ENCODE results near the gene PROKR1.
"Not testable (repeated sequence)": the region's sequence is repeated elsewhere in the genome, so short reads cannot be mapped to it uniquely, and the experiment has no call there.

Gene PROKR1

DNA sequence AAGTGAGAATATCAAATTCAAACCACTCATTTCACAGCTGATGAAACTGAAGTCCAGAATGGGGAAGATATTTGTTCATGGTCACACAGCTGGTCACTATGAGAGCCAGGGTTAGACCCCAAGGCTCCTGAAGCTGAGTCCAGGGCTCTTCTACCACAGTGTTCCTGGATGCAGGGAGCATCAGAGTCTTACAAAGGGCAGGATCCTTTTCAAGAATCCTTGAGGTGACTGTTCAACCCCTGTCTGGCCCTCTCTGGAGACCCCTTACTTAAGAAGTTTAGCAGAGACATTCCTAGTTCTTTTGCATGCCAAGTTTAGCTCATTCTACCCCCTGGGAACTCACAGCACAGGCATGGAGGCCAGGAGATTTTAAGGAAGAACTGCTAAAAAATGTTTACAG lies 15.7 kb downstream of the PROKR1 start:
- DNase-seq: no peak

DNA sequence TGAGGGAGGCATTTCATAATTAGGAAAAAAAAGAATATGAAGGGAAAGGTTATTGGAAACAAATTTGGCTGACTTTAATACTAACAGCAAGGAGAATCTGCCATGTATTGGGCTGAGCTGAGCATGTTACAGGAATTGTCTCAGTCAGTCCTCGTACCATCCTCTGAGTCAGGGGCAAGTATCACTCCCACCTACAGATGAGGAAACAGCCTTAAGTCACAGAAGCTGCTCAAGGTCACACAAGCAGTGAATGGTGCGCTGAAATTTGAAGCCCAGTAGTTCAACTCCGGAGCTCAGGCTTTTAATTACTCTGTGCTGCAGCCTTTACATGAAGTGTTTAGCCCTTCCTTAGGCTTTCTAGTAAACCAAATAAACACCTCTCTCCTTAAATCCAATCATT lies 17.3 kb downstream of the PROKR1 start:
- no peak for DNase-seq

DNA sequence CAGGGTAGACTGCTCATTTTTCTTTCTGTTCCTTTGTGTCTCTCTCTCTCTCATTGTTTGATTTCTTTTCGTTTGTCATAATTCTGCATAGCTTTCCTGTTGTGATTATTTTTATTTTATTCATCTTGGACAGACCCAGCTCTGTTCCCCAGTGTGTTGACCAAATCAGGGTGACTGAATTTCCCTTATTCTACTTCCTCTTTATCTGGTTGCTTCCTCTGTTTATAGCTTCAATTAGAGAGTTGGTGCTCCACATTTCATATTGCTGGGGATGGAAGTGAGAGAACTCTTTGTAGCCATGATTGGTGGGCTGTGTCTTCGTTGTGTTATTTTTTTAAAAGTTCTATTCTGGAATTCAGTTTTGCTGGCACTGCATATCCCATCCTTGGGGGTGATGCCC lies 19.1 kb downstream of the PROKR1 start:
- DNase-seq: no peak

DNA sequence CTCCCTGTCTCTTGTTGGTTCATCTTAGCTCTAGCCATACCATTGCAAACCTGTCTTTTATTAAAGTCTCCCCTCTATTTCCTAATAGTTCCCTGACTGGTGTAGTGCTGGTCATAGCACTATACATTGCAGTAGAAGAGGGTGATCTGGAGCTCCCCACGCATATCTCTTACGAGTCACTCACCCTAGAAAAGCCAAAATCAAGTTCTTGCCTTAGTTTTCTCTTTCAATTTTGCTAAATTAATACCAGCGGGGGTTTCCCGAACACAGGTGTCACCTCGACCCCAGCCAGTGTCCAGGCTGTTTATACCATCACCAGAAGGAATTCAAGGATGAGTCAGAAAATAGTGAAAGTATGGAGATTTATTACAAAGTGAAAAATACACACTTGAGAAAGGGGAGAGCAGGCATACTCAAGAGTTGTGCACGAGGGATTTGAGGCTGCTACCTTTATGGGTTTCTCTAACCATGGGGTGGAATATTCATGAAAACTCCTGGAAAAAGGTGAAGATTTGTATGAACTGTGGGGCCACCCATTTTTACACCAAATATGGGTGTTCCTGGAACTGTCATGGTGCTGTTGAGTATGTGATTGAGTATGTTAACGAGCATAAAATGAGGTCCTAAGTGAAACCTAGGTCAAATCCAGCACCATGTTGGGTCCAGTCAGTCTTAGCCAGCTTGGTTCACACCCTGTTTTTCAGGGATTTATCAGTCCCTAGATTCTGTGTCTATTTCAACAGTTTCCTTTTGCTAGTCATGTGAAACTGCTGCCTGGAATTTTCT lies 20.2 kb downstream of the PROKR1 start:
- no peak for DNase-seq

DNA sequence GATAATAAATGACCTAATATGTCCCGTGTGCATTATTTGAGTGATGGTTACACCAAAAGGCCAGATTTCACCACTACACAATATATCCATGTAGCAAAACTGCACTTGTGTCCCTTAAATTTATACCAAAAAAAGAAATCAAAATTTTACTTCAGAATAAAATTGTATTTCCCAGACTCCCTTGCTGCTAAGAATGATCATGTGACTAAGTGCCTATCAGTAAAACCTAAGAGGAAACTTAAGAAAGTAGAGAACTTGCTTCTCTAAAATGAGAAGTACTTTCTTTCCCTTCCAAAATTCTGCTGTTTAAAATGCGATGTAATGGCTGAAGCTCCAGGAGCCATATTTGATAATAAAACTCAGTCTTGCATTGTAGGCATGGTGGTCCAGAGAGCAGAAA lies 24.0 kb downstream of the PROKR1 start:
- DNase-seq: no peak

DNA sequence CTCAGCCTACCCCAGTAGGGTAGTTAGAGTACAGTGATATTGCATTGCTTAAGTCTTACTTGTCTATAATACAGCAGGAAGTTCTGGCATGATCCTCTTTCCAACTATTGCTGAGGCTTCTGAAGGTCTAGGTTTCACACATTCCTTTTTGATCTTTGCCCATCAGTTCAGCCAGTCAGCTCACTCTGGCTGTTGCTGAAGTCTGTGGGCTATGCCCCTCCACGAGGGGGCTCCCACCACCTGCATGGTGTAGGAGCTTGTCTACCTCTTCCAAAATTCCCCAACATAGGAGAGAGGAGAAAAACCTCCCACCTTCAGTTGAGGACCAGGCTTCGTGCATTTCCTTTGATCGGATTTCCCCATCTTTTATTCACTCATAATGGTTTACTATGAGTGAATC lies 26.3 kb downstream of the PROKR1 start:
- no peak for DNase-seq

DNA sequence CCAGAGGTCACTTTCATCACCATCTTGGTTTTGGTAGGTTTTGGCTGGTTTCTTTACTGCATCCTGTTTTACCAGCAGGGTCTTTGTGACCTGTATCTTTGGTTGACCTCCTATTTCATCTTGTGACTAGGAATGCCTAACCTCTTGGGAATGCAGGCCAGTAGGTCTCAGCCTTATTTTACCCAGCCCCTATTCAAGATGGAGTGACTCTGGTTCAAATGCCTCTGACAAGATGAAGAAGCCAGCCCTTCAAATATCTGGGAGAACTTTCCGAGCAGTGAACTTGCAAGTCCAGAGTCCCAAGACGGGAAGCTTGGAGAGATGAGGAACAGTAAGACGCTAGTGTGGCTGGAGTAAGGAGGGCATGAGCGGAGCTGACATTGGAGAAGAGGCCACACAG lies 28.6 kb downstream of the PROKR1 start:
- DNase-seq: no peak

DNA sequence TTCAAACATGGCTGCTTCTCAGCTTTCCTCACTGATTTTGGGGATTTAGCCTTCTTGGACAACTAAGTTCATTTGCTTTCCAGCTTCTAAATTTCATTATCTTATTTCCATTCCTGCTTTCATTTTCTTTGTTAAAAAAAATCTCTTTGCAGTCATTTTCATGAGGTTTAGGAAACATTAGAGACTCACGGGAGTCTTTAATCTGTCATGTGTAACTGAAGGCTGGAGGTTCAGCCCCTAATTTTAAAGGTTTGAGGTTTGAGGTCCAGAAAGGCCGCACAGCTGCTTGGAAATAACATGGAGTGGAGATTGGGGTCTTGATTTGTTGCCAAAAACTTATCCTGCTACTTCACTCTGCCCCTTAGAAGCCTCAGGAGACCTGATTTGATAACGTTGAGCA lies 30.3 kb downstream of the PROKR1 start:
- no peak for DNase-seq

DNA sequence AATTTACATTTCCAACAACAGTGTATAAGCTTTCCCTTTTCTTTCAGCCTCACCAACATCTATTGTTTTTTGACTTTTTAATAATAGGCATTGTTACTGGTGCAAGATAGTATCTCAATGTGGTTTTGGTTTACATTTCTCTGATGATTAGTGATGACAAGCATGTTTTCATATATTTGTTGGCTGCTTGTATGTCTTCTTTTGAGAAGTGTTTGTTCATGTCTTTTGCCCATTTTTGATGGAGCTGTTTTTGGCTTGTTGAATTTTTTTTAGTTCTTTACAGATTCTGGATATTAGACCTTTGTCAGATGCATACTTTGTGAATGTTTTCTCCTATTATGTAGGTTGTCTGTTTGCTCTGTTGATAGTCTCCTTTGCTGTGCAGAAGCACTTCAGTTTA lies 32.1 kb downstream of the PROKR1 start:
- no peak for DNase-seq

DNA sequence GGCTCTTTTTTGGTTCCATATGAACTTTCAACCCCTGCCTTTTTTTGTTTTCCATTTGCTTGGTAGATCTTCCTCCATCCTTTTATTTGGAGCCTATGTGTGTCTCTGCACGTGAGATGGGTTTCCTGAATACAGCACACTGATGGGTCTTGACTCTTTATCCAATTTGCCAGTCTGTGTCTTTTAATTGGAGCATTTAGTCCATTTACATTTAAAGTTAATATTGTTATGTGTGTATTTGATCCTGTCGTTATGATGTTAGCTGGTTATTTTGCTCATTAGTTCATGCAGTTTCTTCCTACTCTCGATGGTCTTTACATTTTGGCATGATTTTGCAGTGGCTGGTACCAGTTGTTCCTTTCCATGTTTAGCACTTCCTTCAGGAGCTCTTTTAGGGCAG lies 34.5 kb downstream of the PROKR1 start:
- DNase-seq: not testable (repeated sequence)

DNA sequence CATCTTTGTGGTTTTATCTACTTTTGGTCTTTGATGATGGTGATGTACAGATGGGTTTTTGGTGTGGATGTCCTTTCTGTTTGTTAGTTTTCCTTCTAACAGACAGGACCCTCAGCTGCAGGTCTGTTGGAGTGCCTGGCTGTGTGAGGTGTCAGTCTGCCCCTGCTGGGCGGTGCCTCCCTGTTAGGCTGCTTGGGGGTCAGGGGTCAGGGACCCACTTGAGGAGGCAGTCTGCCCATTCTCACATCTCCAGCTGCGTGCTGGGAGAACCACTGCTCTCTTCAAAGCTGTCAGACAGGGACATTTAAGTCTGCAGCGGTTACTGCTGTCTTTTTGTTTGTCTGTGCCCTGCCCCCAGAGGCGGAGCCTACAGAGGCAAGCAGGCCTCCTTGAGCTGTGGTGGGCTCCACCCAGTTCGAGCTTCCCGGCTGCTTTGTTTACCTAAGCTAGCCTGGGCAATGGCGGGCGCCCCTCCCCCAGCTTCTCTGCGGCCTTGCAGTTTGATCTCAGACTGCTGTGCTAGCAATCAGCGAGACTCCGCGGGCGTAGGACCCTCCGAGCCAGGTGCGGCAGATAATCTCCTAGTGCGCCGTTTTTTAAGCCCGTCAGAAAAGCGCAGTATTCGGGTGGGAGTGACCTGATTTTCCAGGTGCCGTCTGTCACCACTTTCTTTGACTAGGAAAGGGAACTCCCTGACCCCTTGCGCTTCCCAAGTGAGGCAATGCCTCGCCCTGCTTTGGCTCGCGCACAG lies 36.0 kb downstream of the PROKR1 start:
- peak in 1 of 2 experiments; percentile 22 for DNase-seq

DNA sequence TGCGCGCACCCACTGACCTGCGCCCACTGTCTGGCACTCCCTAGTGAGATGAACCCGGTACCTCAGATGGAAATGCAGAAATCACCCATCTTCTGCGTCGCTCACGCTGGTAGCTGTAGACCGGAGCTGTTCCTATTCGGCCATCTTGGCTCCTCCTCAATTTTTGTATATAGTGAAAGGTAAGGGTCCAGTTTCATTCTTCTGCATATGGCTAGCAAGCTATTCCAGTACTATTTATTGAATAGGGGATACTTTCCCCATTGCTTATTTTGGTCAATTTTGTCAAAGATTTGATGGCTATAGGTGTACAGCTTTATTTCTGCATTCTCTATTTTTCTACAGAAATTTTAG lies 36.5 kb downstream of the PROKR1 start:
- DNase-seq: peak in 1 of 2 experiments; percentile 11

DNA sequence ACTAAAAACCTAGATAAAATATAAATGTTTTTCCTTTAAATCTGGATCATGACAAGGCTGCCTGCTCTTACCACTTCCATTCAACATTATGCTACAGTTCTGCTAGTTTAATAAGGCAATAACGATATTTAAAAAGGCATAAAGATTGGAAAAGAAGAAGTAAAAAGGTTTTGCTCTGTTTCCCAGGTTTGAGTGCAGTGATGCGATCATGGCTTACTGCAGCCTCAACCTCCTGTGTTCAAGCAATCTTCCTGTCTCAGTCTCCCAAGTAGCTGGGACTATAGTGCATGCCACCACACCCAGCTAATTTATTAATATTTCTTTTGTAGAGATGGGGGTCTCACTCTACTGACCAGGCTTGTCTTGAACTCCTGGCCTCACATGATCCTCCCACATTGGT lies 40.8 kb downstream of the PROKR1 start:
- DNase-seq: no peak

DNA sequence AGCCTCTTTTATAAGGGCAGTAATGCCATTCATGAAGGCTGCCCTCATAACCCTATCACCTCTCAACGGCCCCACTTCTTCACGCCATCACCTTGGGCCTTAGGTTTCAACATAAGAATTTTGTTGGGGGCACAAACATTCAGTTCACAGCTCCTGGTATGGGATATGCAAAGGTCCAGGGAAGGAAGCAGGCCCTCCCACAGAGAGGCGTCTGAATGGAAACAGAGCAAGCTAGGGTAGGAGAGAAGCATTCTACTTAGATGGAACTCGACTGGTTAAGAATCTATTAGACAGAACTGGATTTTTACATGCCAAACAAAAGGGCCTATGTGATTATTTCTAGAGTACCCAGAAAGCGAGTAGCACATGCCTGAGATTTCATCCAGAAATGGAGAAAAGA lies 42.8 kb downstream of the PROKR1 start:
- DNase-seq: no peak

DNA sequence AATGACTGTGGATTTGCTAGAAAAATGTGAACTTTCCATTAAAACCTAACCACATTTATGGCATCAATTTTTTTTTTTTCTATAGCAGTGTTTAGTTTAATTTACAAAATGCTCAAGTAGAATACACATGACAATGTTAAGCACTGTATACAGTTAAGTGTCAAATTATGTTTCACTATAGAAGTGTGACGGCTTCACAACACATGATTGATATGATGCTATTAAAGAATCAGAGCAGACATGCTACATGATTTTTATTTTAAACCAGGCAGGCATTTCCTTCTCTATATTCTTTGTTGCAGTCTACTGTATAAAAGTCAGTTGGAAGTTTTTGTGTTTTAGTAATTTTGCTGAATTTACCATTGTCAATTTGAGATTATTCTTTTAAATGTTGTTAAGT lies 43.6 kb downstream of the PROKR1 start:
- DNase-seq: no peak

DNA sequence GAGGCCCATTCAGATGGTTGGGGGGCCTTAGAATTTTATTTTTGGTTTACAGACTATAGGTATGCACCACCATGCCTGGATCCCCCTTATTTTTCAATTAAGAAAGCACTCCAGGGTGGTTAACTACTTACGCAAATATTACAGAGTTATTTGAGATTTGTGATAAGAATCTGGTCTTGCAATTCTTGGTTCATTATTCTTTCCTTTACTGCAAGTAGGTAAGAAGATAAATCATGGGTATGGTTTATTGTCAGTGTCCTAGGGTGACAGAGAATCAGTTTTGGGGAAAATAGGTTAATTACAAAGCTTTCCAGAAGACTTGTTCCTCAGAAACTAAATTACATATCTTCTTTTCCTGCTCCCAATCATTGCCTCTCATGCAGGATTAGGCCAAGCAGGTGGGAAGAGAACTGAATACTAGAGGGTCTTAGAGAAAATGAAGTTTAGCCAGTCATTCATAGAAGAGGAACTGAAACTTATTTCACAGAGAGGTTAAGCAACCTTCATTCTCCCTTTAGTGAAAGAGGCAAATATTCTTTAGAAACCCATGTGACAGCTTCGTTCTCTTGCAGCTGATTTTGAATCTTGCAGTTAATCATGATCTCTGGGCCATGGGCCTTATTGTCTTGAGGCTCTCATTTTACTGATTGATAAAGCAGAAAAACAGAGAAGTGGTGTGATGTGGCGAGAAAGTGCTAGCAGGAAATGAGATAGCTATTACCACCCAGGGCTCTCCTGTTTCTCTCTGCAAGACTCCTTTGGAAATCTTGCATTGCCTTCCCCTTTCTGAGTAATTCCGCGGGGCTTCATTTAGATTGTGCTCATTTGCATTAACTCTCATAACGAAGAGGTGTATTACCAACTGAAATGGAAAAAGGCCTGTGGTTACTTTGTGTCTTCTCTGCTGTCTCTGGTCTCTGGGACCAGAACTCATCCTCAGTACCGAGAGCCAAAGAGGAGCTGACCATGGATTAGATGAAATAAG lies 46.5 kb downstream of the PROKR1 start:
- no peak for DNase-seq

DNA sequence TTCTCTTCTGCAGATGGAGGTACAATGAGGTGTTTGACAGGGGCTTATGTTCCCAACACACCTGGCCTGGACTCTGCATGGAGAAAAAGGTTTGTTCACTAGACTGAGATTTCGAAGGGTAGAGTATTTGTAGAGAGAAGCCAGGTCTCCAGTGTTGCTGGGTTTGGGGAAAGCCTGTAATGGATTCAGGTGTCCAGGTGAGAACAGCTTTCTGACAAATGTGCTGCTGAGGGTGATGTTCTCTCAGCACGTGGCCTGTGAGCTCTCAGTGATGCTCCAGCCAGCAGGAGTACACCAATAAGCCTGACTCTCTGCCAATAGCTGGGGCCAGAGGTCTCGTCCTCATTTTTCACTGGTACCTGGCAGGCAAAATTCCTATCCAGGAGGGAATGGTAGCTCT lies 47.5 kb downstream of the PROKR1 start:
- no peak for DNase-seq

DNA sequence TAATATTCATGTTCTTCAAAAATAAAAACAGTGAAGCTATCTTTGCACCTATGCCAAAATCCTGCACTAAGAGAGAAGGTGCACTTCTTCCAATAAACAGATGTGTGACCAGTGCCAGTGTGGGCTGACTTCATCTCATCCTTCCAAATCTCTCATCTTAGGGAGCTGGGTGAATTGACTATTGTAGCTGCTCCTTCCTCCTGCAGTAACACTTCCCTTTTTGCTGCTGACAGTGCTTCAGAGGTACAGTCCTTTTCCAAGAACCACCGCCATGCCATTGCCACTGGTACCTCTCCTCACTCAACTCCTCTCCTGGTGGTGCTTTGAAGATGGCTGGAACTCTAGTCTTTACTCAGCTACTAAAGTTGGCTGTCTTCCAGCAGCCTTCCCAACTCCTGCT lies 49.1 kb downstream of the PROKR1 start:
- no peak for DNase-seq

DNA sequence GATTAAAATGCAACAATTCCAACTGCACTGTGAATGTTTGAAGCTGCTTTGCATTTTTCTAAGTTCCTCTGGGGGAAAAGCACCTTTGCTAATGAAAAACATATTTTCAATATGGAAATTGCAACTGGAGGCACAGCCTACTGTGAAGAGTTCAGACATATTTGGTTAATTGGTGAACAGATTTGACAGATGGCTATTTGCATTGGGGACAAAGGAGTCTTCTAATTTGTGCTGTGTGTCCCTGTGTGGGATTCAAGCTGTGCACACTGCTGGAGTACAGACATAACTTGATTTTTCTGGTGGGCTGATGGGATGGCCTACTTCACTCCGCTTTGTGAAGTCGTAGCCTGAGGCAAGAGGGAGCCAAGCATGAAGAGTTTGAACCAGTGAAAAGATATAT lies 50.6 kb downstream of the PROKR1 start:
- no peak for DNase-seq

DNA sequence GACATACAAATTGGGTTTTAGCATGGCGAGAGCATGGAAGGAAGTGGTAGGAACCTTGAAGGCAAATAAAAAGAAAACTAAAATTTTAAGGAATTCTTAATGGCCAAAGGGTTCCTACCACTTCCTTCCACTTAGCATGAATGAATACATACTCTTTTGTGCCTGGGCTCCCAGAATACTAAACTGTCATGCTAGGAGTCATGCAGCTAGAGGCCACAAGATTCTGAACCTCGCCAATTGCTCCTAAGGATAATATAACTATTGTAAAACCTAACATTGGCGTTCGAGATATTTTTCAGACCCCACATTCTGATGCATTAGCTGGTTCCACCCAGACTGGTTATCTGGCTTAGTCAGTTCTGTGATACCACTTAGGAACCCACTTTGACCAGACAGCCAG lies 52.6 kb downstream of the PROKR1 start:
- DNase-seq: no peak

DNA sequence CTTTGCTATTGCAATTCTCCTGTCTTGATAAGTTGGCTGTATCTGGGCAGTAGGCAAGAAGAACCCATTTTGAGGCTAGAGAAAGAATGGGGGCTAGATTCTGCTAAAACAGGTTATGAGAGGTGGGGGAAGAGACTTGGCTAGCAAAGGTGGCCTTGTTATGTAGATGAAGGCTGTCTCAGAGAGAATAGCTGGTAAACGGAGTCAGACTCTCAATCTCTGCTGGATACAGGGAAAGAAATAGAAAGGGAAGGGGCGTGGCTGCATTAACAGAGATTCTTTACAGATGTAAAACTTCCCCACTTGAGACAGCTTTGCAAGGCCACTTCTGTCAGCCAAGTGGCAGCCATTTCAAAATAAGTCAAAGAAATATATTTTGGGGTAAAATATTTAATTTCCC lies 53.2 kb downstream of the PROKR1 start:
- DNase-seq: no peak

DNA sequence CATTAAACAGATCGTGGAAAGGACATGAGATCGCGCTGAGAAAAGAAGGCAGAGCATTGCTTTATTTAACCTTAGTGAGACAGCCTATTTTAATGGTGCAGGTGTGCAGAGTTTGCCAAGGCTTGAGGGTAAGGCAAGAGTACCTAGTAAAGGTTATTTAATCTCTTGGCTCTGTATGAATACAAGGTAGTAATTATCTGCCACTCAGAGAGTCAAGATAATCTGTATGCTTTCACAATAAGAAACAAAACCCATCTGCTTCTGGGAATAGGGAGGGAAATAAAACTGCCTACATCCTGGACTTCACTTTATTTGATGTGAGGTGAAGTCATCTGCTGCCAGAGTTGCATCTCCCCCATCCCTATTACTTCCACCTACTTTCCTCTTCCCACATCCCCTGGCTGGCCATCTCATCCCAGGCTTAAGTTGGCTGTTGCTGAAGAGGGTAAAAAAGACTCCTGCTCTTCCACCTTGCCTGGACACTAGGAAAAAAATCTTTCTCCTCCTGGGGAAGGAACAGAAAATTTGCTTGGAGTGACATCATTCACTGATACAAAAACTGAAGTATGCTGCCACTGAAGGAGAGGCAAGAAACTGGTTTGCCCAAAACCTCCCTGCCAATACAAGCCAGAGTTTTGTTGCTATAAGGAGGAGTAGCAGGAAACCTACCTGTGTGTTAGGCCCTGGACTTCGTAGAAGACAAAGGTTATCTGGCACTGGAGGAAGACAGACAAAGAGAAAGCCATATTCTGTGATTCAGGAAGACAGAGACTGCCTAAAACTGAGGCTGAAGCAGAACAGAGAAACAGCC lies 55.4 kb downstream of the PROKR1 start:
- DNase-seq: no peak

DNA sequence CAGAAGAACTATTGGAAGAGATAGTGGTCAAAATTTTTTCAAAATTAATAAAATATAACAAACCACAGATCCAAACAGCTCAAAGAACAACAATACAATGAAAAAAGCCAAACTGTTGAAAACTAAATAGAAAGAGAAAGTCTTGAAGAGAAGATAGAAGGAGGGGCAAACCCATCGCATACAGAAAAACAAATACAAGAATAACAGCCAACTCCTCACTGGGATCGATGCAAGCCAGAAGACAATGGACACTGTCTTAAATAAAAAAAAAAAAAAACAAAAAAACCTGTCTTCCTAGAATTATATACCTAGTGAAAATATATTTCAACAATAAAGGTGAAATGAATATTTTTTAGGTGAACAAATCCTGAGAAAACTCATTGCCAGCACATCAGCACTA lies 57.2 kb downstream of the PROKR1 start:
- no peak for DNase-seq
